Stimulated activated CD4-positive, alpha-beta T cell treated with anti-CD3 and anti-CD28 coated beads, TNF-alpha, amount 100 ng/mL, for 24 hours (primary cell): ENCODE measurements around the gene MTRF1.

Source experiments
- DNase-seq, 3 experiments: peaks; one replicate each; pipeline ENCODE4 v3.0.0-alpha.2; 2020; ENCODE audit warnings: low read depth in 3 of 3

Gene MTRF1

DNA sequence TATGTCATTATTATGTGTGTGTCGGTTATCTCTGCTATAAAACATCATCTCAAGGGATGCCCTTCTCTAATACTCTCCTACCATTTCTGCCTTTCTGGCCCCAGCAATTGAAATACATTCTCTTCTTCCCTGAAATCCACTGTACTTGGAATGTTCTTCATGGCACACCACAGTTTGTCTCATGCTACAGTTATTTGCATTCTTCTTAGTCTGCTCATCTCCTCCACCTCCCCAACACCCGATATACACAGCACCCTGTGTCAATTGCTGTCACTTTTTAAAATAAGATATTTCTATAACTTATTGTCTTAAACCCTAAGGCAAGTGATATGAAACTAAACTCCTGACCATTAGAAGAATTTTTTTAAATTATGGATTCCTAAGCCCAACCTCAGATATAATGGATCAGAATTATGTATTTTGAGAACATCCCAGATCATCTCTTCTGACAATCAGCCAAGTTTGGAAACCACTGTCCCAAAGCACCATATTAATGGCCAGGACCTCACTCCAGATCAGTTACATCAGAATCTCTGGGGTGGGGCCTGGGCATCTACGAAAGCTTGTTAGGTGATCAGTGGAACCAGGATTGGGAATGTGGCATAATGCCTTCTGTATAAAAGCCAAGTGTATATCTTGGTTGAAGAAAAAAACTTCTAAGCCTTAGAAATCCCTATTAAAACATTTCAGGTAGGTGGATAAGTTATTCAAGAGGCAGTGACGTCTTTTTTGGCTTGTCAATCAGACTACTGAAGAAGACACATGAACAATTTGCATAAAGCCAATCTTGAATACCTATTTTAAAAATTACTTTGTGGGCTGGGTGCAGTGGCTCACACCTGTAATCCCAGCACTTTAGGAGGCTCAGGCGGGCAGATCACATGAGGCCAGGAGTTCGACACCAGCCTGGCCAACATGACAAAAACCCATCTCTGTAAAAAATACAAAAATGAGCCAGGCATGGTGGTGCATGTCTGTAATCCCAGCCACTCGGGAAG lies 39.0 kb downstream of the MTRF1 start:
- no peak for DNase-seq

DNA sequence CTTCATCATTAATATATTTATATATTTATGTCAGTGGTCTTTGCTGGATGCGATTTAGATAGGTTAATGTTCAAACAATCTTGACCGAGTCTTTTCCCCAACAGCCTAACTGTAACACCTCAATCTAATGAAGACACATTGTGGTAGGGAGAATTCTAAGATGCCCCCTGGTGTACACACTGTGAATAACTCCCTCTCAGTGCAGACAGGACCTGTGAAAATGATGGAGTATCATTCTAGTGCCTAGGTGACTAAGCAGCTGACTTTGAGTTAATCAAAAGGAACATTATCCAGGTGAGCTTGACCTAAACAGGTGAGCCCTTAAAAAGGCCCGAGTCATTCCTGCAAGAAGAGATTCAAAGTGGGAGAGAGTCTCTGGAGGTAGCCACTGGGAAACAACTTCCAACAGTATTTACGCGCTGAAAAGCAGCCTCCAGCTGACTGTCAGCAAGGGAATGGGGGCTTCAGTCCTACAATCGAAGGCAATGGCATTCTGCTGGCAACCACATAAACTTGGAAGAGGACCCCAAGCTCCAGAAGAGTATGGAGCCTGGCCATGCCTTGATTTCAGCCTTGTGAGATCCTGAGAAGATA lies 41.0 kb downstream of the MTRF1 start:
- peak; percentile 17 to 48 (median 20) for DNase-seq

DNA sequence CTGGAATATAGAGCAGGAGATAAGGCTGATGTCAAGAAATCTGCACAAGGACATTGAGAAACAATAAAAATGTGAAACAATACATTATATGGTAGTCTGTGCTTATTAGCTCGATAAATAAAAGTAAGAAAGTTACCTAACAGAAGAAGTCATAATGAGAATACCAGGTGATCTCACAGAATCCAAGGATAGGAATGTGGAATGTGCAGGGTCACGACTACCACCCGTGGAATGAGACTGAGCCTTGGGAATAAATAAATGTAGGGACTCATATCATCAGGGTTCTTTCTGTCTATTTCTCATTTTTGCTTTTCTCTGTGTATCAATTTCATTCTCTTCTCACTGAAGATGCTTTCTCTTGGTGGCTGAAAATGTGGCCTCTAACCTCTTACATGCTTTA lies 43.0 kb downstream of the MTRF1 start:
- no peak for DNase-seq

DNA sequence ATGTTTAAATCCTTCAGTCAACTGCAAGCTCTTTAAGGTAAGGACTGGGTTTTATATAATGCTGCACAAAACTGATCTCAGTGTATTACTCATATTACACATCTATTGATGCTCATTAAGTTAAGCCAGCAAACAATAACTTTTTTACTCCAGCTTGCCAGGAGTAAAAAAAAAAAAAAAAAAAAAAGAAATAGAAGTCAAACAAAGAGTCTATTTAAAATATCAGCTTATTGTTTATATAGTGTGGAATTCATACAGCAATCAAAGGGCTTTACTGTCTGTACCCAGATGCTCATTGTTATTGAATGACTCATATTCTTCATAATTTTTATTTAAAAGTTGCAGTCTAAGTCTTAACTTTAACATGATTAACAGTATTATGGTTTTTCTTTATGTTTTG lies 47.2 kb downstream of the MTRF1 start:
- DNase-seq = no peak

GRCh38 chr13:41213919-41214318 lies 49.5 kb downstream of the MTRF1 start:
- DNase-seq = no peak

DNA sequence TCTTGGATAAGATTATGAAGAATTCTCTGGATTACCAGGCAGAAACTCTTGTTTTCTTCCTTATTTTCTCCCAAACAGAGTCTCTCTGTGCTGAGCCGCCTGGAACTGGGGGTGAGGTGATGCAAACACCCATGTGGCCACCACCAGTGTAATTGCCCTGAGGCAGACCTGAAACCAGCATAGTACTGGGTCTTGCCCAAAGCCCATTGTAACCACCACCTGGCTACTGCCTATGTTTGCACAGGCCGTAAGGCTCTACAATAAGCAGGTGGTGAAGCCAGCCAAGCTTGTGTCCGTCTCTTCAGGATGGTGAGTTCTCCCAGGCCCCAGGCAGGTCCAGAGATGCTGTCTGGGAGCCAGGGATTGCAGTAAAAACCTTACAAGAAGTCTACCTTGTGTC lies 50.1 kb downstream of the MTRF1 start:
- DNase-seq = no peak

DNA sequence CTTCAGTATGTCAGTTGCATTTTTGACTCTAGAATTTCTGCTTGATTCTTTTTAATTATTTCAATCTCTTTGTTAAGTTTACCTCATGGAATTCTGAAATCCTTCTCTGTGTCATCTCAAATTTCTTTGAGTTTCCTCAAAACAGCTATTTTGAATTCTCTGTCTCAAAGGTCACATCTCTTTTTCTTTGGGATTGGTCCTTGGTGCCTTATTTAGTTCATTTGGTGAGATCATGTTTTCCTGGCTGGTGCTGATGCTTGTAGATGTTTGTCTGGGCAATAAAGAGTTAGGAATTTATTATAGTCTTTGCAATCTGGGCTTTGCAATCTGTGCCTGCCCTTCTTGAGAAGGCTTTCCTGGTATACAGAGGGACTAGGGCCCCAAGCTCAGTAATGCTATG lies 50.5 kb downstream of the MTRF1 start:
- DNase-seq = no peak

GRCh38 chr13:41211062-41211461 lies 52.3 kb downstream of the MTRF1 start:
- DNase-seq = no peak

- no peak for DNase-seq
Observed at GRCh38 chr13:41206467-41206866, 56.9 kb downstream of the MTRF1 start.

GRCh38 chr13:41203810-41204209 lies 59.6 kb downstream of the MTRF1 start:
- no peak for DNase-seq

GRCh38 chr13:41200126-41200525 lies 63.2 kb downstream of the MTRF1 start:
- DNase-seq = no peak

GRCh38 chr13:41199526-41199925 lies 63.9 kb downstream of the MTRF1 start:
- no peak for DNase-seq

- DNase-seq = no peak
Observed at GRCh38 chr13:41199079-41199478, 64.3 kb downstream of the MTRF1 start.

DNA sequence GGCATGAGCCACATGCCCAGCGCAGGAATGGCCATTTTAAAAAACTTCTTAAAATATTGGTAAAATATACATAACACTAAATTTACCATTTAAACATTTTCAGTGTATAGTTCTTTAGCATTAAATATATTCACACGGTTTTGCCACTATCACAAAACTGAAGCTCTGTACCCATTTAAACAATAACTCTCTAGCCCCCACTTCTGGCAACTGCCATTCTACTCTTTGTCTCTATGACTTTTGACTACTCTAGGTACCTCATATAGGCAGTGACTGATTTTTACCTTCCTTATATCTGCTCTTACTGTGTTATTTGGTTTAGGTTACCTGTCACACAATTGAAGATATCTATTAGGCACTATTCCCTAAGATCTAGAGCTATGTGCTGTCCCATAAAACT lies 66.8 kb downstream of the MTRF1 start:
- DNase-seq = no peak

DNA sequence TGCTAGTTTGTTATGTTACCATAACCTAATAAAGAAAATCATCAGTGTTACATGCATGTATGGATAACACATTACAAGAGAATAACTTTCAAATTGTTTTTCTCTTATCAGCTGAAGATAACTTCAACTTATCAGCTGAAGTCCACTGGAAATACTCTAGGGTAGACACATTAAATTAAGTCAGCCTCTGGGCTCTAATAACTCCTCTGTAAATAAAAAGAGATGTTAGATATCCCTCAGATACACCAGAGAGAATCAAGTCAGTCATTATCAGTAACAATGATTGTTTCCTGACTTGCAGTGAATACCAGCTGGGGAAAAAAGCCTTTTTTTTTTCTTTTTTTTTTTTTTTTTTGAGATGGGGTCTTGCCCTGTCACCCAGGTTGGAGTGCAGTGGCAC lies 67.4 kb downstream of the MTRF1 start:
- DNase-seq = no peak

GRCh38 chr13:41193919-41194824 lies 69.2 kb downstream of the MTRF1 start, which contains the start of gene KBTBD7:
Gene KBTBD7, minus strand, starts transcription at chr13:41194569. Its CDS starts 312 bp downstream, at chr13:41194257.
- peak; percentile 87 to 93 (median 90) for DNase-seq

DNA sequence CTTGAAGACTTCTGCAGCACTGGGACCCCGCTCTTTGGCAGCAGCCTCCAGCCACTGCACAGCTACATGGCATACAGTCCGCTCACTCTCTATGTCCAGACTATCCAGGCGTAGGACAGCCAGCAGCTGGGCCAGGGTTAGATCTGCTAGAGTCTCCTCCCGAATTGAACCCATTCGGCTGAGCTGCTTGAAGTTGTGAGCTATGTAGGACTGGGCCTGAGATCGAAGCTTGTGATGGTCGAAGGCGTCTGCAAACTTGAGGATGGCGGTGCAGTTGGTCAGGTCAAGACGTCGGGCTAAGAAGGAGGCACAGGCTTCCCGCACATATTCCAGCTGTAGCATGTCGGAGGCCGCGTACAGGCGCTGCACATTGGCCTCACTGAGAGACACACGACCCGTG lies 69.9 kb downstream of the MTRF1 start:
- no peak for DNase-seq

GRCh38 chr13:41188584-41188983 lies 74.8 kb downstream of the MTRF1 start:
- no peak for DNase-seq

DNA sequence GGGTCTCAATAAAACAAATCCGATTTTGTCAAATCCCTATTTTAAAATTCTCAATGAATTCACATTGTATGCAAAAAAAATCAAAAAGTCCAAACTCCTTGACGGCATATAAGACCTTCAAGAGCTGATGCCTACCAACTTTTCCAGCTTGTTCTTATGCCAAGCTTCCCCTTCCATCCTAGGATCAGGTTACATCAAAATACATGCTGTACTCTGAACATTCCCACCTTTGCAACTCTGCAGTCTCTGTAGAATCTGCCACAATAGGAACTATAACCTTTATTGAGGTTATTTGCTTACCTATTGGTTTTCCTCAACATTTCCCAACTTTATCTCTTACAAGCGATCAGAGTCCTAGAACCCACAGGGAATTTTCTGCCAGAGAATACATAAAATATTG lies 76.9 kb downstream of the MTRF1 start:
- DNase-seq = no peak

DNA sequence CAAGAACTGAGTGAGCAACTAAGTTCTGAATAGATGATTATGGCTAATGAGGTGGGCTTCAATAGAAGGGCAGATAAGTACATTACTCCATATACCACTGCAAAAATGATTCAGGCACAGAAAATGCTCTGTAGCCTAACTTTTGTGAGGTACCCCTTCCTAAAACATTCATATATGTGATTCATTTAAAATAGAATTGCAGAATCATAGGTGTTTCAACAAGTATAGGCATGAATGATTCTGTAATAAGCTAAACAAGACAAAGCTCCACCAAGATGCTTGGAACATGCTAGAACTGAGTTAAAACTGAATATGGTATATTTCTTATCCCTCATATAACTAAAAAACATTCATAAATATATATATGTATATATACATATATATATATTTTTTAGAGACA lies 81.1 kb downstream of the MTRF1 start:
- no peak for DNase-seq

- no peak for DNase-seq
Observed at GRCh38 chr13:41179593-41180250, 83.7 kb downstream of the MTRF1 start.

GRCh38 chr13:41178040-41178439 lies 85.3 kb downstream of the MTRF1 start:
- no peak for DNase-seq
